OCI-LY1 (cell line): ENCODE measurements around the gene SV2C.

Source experiments
- H2AFZ ChIP-seq: fragments of 200-600 bp; sonication (generic), shearing (Covaris generic); 2 replicates; pipeline ENCODE4 v1.6.0; 2014; ENCODE audit warnings: antibody characterized with exemption, mild to moderate bottlenecking, low read length
- H3F3A ChIP-seq: fragments of 200-600 bp; sonication (generic), shearing (Covaris generic); 2 replicates; pipeline ENCODE4 v1.6.0; 2014; ENCODE audit warnings: mild to moderate bottlenecking, antibody characterized with exemption, low read length, moderate library complexity; ENCODE audit not compliant: insufficient read depth
- H3K27ac ChIP-seq: fragments of 200-600 bp; sonication (generic); 2 replicates; pipeline ENCODE4 v1.5.1; 2014; ENCODE audit warnings: low read length, mixed run types, mild to moderate bottlenecking, low read depth; ENCODE audit not compliant: poor library complexity, severe bottlenecking
- H3K27me3 ChIP-seq: fragments of 200-600 bp; sonication (generic); 2 replicates; pipeline ENCODE4 v1.6.0; 2014; ENCODE audit warnings: antibody characterized with exemption, mild to moderate bottlenecking, low read length, moderate library complexity; ENCODE audit not compliant: insufficient read depth
- H3K36me3 ChIP-seq: fragments of 200-600 bp; sonication (generic); 2 replicates; pipeline ENCODE4 v1.6.1; 2014; ENCODE audit warnings: mild to moderate bottlenecking, antibody characterized with exemption, low read length, moderate library complexity, mixed read lengths; ENCODE audit not compliant: insufficient read depth
- H3K4me1 ChIP-seq: fragments of 200-600 bp; sonication (generic); 2 replicates; pipeline ENCODE4 v1.5.1; 2014; ENCODE audit warnings: mild to moderate bottlenecking, low read length, moderate library complexity; ENCODE audit not compliant: insufficient read depth, severe bottlenecking
- H3K4me2 ChIP-seq: fragments of 200-600 bp; sonication (generic), shearing (Covaris generic); 2 replicates; pipeline ENCODE4 v1.6.1; 2014; ENCODE audit warnings: low read length
- H3K4me3 ChIP-seq: fragments of 200-600 bp; sonication (generic); 2 replicates; pipeline ENCODE4 v1.5.1; 2014; ENCODE audit warnings: low read length, low read depth, mild to moderate bottlenecking, mixed read lengths; ENCODE audit not compliant: poor library complexity, severe bottlenecking
- H3K79me2 ChIP-seq: fragments of 200-600 bp; shearing (Covaris generic); 2 replicates; pipeline ENCODE4 v1.6.1; 2016; ENCODE audit warnings: mixed run types, low read length, mixed read lengths; ENCODE audit not compliant: insufficient read depth
- H3K9ac ChIP-seq: fragments of 200-600 bp; sonication (generic), shearing (Covaris generic); 2 replicates; pipeline ENCODE4 v1.6.1; 2014; ENCODE audit warnings: mild to moderate bottlenecking, low read length, mixed read lengths
- H3K9me2 ChIP-seq: fragments of 200-600 bp; sonication (generic), shearing (Covaris generic); 2 replicates; pipeline ENCODE4 v1.6.1; 2014; ENCODE audit warnings: low read depth, mild to moderate bottlenecking, low read length, mixed read lengths
- H3K9me3 ChIP-seq: fragments of 200-600 bp; shearing (Covaris generic); 2 replicates; pipeline ENCODE4 v1.6.1; 2014; ENCODE audit warnings: low read length, mixed read lengths
- H4K20me1 ChIP-seq: fragments of 200-600 bp; sonication (generic), shearing (Covaris generic); 2 replicates; pipeline ENCODE4 v1.6.0; 2016; ENCODE audit warnings: mild to moderate bottlenecking, low read length; ENCODE audit not compliant: insufficient read depth
- EZH2 ChIP-seq: fragments of 200-600 bp; sonication (generic), shearing (Covaris generic); IDR thresholded peaks from 2 replicates; pipeline ENCODE4 v1.8.0; 2017; ENCODE audit warnings: borderline replicate concordance, mixed run types, mild to moderate bottlenecking, antibody characterized with exemption, low read length, moderate library complexity, mixed read lengths
- TF ChIP-seq, protein P1 (sequence below): fragments of 200-600 bp; sonication (generic), shearing (Covaris generic); IDR thresholded peaks from 2 replicates; pipeline ENCODE4 v1.5.1; 2017; ENCODE audit warnings: mild to moderate bottlenecking, antibody characterized with exemption, low read length, moderate library complexity, mixed read lengths

The SV2C gene

DNA sequence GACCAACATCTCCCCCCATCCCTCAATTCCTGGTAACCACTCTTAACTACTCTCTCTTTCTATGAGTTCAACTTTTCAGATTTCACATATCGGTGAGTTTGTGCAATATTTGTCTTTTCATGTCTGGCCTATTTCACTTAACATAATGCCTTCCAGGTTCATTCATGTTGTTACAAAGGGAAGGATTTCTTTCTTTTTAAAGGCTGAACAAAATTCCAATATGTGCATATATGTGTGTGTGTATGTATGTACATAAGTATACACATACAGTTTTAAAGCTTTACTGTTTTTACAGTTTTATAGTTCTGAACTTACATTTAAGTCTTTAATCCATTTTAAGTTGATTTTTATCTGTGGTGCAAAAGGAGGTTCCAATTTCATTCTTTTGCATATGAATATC, 130.7 kb downstream of the SV2C start:
- Histone ChIP-seq H2AFZ (no peak overlapping the region), H3K27me3 (no peaks in the 10 kb centered on the region), H3K9me3 (no peaks in the 10 kb centered on the region), H3K36me3 (no peaks in the 10 kb centered on the region), H3K27ac (no peak overlapping the region), H3K9ac (no peak overlapping the region), H3K9me2 (no peaks in the 10 kb centered on the region), H3F3A (no peaks in the 10 kb centered on the region), H3K4me2 (no peak overlapping the region), H3K4me1 (no peaks in the 10 kb centered on the region), H3K79me2 (no peaks in the 10 kb centered on the region), H4K20me1 (no peaks in the 10 kb centered on the region), H3K4me3 (no peak overlapping the region)
- no peak for TF ChIP-seq EZH2
- TF ChIP-seq, protein P1, sequence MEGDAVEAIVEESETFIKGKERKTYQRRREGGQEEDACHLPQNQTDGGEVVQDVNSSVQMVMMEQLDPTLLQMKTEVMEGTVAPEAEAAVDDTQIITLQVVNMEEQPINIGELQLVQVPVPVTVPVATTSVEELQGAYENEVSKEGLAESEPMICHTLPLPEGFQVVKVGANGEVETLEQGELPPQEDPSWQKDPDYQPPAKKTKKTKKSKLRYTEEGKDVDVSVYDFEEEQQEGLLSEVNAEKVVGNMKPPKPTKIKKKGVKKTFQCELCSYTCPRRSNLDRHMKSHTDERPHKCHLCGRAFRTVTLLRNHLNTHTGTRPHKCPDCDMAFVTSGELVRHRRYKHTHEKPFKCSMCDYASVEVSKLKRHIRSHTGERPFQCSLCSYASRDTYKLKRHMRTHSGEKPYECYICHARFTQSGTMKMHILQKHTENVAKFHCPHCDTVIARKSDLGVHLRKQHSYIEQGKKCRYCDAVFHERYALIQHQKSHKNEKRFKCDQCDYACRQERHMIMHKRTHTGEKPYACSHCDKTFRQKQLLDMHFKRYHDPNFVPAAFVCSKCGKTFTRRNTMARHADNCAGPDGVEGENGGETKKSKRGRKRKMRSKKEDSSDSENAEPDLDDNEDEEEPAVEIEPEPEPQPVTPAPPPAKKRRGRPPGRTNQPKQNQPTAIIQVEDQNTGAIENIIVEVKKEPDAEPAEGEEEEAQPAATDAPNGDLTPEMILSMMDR, result no peak

DNA sequence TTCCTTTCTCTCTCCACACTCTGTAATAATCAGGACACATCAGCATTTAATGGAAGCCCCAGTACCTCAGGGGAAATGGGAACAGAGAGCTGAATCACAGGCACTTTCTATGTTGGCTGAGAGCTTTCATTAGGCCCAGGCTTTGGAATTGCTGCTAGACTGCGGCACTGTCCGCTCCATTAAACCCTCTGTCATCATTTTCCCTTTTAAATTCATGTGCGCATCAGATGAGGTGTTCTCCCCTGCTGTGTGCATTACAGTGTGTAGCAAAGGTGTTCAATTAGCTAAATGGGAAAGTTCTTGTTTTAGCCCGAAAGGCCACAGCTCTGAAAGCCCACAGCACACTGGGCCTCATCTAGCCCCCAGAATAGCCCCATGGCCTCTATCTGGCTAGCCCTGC, 133.6 kb downstream of the SV2C start:
- Histone ChIP-seq H2AFZ (no peak overlapping the region), H3F3A (no peaks in the 10 kb centered on the region), H3K9me2 (no peaks in the 10 kb centered on the region), H3K9ac (no peak overlapping the region), H3K27ac (no peak overlapping the region), H3K4me1 (no peaks in the 10 kb centered on the region), H3K79me2 (no peaks in the 10 kb centered on the region), H3K4me2 (no peak overlapping the region), H3K4me3 (no peak overlapping the region), H3K9me3 (no peaks in the 10 kb centered on the region), H4K20me1 (no peaks in the 10 kb centered on the region), H3K36me3 (no peaks in the 10 kb centered on the region), H3K27me3 (no peaks in the 10 kb centered on the region)
- TF ChIP-seq EZH2, result no peak
- TF ChIP-seq, protein P1, result no peak

DNA sequence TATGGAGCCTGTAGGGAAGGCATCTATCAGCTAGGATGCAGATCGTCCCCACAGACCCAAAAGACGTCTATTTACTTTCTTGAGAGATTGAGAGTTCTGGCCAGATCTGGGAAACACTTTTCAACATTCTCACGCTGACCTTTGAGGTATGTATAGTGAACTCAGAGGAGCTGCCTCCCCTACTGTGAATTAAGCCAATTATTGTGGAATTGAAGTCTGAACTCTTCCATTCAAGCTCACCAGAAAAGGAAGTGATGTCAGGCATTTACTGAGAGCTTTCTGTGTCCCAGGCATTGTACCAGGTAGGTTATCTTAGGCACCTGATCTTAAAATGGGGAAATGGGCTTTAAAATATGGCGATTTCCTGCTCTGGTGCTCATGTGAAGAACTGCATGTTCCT, 136.5 kb downstream of the SV2C start:
- H3K4me3 ChIP-seq, result no peak overlapping the region
- no peak for TF ChIP-seq EZH2
- TF ChIP-seq, protein P1, result no peak
- no peak overlapping the region for H3K4me2 ChIP-seq

More for the DNA sequence above, 136.5 kb downstream of the SV2C start:
- no peaks in the 10 kb centered on the region for H3K79me2 ChIP-seq
- H4K20me1 ChIP-seq, result no peaks in the 10 kb centered on the region
- no peak overlapping the region for H3K9ac ChIP-seq
- H3F3A ChIP-seq, result no peaks in the 10 kb centered on the region
- H3K4me1 ChIP-seq, result no peaks in the 10 kb centered on the region
- no peak overlapping the region for H2AFZ ChIP-seq
- H3K27ac ChIP-seq, result no peak overlapping the region
- no peaks in the 10 kb centered on the region for H3K9me3 ChIP-seq
- no peaks in the 10 kb centered on the region for H3K9me2 ChIP-seq
- no peaks in the 10 kb centered on the region for H3K36me3 ChIP-seq
- H3K27me3 ChIP-seq, result no peaks in the 10 kb centered on the region
